Mononuclear cell (primary cell): ENCODE measurements around the gene SEPTIN1. TPM values are rescaled to one million over a fixed set of nuclear protein-coding genes. Genes with fewer than 3 reads are reported as not detected.

Experiments used
- H3K27me3 ChIP-seq: 2 replicates; pipeline ENCODE4 v1.6.0; 2011; ENCODE audit warnings: low read length, control low read depth; ENCODE audit not compliant: insufficient read depth
- H3K4me1 ChIP-seq: 2 replicates; pipeline ENCODE4 v1.5.1; 2011; ENCODE audit warnings: mild to moderate bottlenecking, low read length, control low read depth; ENCODE audit not compliant: insufficient read depth
- H3K4me3 ChIP-seq: 2 replicates; pipeline ENCODE4 v1.5.1; 2011; ENCODE audit warnings: mild to moderate bottlenecking, low read length, moderate library complexity
- H3K9me3 ChIP-seq: 2 replicates; pipeline ENCODE4 v1.5.1; 2011; ENCODE audit warnings: low read depth, mild to moderate bottlenecking, control low read depth, low read length
- total RNA-seq: library from RNA; depleted of rRNA; stranded (reverse); fragments of >200 nt; gene quantifications from one replicate; pipeline ENCODE4 v1.2.3, GENCODE V29; 2012

The SEPTIN1 gene
- total RNA-seq, 1 donor: 38.7 TPM

GRCh38 chr16:30394592-30395154 is 12.3 kb upstream of the SEPTIN1 start:
- Histone ChIP-seq H3K4me1 (peaks cover 29% of the 10 kb centered on the region), H3K9me3 (no peaks in the 10 kb centered on the region), H3K4me3 (peak overlapping the region; percentile 58), H3K27me3 (no peaks in the 10 kb centered on the region)

GRCh38 chr16:30383521-30383920 is 1.2 kb upstream of the SEPTIN1 start:
- H3K4me3 ChIP-seq: no peak overlapping the region
- H3K4me1 ChIP-seq: peaks cover 54% of the 10 kb centered on the region
- H3K27me3 ChIP-seq: no peaks in the 10 kb centered on the region
- no peaks in the 10 kb centered on the region for H3K9me3 ChIP-seq

- no peaks in the 10 kb centered on the region for H3K27me3 ChIP-seq
- H3K4me1 ChIP-seq: peaks cover 68% of the 10 kb centered on the region
- peak overlapping the region; percentile 43 for H3K4me3 ChIP-seq
- H3K9me3 ChIP-seq: no peaks in the 10 kb centered on the region
Measured at GRCh38 chr16:30381291-30382041, 895 bp downstream of the SEPTIN1 start.

GRCh38 chr16:30380803-30381208 is 1.6 kb downstream of the SEPTIN1 start:
- Histone ChIP-seq H3K9me3 (no peaks in the 10 kb centered on the region), H3K4me1 (peaks cover 70% of the 10 kb centered on the region), H3K4me3 (no peak overlapping the region), H3K27me3 (no peaks in the 10 kb centered on the region)

GRCh38 chr16:30380072-30380802 is 2.1 kb downstream of the SEPTIN1 start:
- H3K9me3 ChIP-seq: no peaks in the 10 kb centered on the region
- H3K4me1 ChIP-seq: peaks cover 70% of the 10 kb centered on the region
- H3K27me3 ChIP-seq: no peaks in the 10 kb centered on the region
- H3K4me3 ChIP-seq: no peak overlapping the region

GRCh38 chr16:30379158-30379783 is 3.1 kb downstream of the SEPTIN1 start:
- no peaks in the 10 kb centered on the region for H3K27me3 ChIP-seq
- H3K4me1 ChIP-seq: peaks cover 70% of the 10 kb centered on the region
- peak overlapping the region; percentile 68 for H3K4me3 ChIP-seq
- H3K9me3 ChIP-seq: no peaks in the 10 kb centered on the region

GRCh38 chr16:30378236-30379157 is 3.9 kb downstream of the SEPTIN1 start:
- H3K4me1 ChIP-seq: peaks cover 65% of the 10 kb centered on the region
- H3K9me3 ChIP-seq: no peaks in the 10 kb centered on the region
- H3K4me3 ChIP-seq: peak overlapping the region; percentile 68
- no peaks in the 10 kb centered on the region for H3K27me3 ChIP-seq

GRCh38 chr16:30377812-30378235 is 4.5 kb downstream of the SEPTIN1 start:
- Histone ChIP-seq H3K9me3 (no peaks in the 10 kb centered on the region), H3K4me1 (peaks cover 59% of the 10 kb centered on the region), H3K27me3 (no peaks in the 10 kb centered on the region), H3K4me3 (peak overlapping the region; percentile 68)

GRCh38 chr16:30377050-30377811 is 5.1 kb downstream of the SEPTIN1 start:
- H3K27me3 ChIP-seq: no peaks in the 10 kb centered on the region
- peak overlapping the region; percentile 68 for H3K4me3 ChIP-seq
- H3K4me1 ChIP-seq: peaks cover 53% of the 10 kb centered on the region
- no peaks in the 10 kb centered on the region for H3K9me3 ChIP-seq

GRCh38 chr16:30376461-30376902 is 5.9 kb downstream of the SEPTIN1 start:
- Histone ChIP-seq H3K4me1 (peaks cover 47% of the 10 kb centered on the region), H3K4me3 (no peak overlapping the region), H3K9me3 (no peaks in the 10 kb centered on the region), H3K27me3 (no peaks in the 10 kb centered on the region)

- Histone ChIP-seq H3K27me3 (no peaks in the 10 kb centered on the region), H3K4me3 (no peak overlapping the region), H3K4me1 (peaks cover 47% of the 10 kb centered on the region), H3K9me3 (no peaks in the 10 kb centered on the region)
Measured at GRCh38 chr16:30375864-30376263, 6.5 kb downstream of the SEPTIN1 start.

GRCh38 chr16:30374538-30374937 is 7.8 kb downstream of the SEPTIN1 start, which contains the start of gene MYL11:
Gene MYL11 (plus strand): TSS chr16:30374802. CDS start chr16:30374858, 56 bp downstream.
- Histone ChIP-seq H3K9me3 (no peaks in the 10 kb centered on the region), H3K4me3 (no peak within 1 kb of the TSS), H3K4me1 (peaks cover 34% of the 10 kb centered on the region), H3K27me3 (no peaks in the 10 kb centered on the region)

GRCh38 chr16:30372725-30373124 is 9.6 kb downstream of the SEPTIN1 start:
- Histone ChIP-seq H3K9me3 (no peaks in the 10 kb centered on the region), H3K4me1 (peaks cover 40% of the 10 kb centered on the region), H3K4me3 (no peak overlapping the region), H3K27me3 (no peaks in the 10 kb centered on the region)
